Effector memory CD4-positive, alpha-beta T cell (primary cell): Measurements from ENCODE around the gene PDCD7.
"Not testable (repeated sequence)": the region's sequence is repeated elsewhere in the genome, so short reads cannot be mapped to it uniquely, and the experiment has no call there.

ENCODE experiments used
- DNase-seq, 3 donors: peaks; one replicate each; pipeline ENCODE4 v3.0.0-alpha.2; 2020
- H3K27ac ChIP-seq: 2 replicates; pipeline ENCODE4 v1.7.0; 2013; ENCODE audit warnings: mild to moderate bottlenecking, low read length, moderate library complexity; ENCODE audit not compliant: insufficient read depth, poor library complexity, severe bottlenecking
- H3K27me3 ChIP-seq: replicated peaks from 2 replicates; pipeline ENCODE4 v1.7.0; 2013; ENCODE audit warnings: mild to moderate bottlenecking, low read length; ENCODE audit not compliant: insufficient read depth, control insufficient read depth, poor library complexity, severe bottlenecking
- H3K36me3 ChIP-seq: 2 replicates; pipeline ENCODE4 v1.7.0; 2013; ENCODE audit warnings: mild to moderate bottlenecking, low read length, moderate library complexity; ENCODE audit not compliant: control insufficient read depth, insufficient read depth
- H3K4me1 ChIP-seq: 2 replicates; pipeline ENCODE4 v1.7.0; 2013; ENCODE audit warnings: low read length, mild to moderate bottlenecking; ENCODE audit not compliant: control insufficient read depth, insufficient read depth, poor library complexity, severe bottlenecking
- H3K4me3 ChIP-seq: 2 replicates; pipeline ENCODE4 v1.7.0; 2013; ENCODE audit warnings: low read length, low read depth, mild to moderate bottlenecking; ENCODE audit not compliant: insufficient read depth, poor library complexity, severe bottlenecking
- H3K9me3 ChIP-seq: 2 replicates; pipeline ENCODE4 v1.7.0; 2013; ENCODE audit warnings: mild to moderate bottlenecking, low read length, moderate library complexity; ENCODE audit not compliant: control insufficient read depth

The PDCD7 gene

GRCh38 chr15:65171428-65171827 lies 37.8 kb upstream of the PDCD7 start:
- no peak overlapping the region for H3K4me3 ChIP-seq
- no peaks in the 10 kb centered on the region for H3K4me1 ChIP-seq
- H3K27ac ChIP-seq = no peak overlapping the region
- H3K9me3 ChIP-seq = no peaks in the 10 kb centered on the region
- peaks cover 25% of the 10 kb centered on the region for H3K36me3 ChIP-seq
- H3K27me3 ChIP-seq = no peaks in the 10 kb centered on the region
- DNase-seq = no peak

GRCh38 chr15:65165875-65166274 lies 32.3 kb upstream of the PDCD7 start:
- Histone ChIP-seq H3K9me3 (no peaks in the 10 kb centered on the region), H3K4me1 (no peaks in the 10 kb centered on the region), H3K4me3 (no peak overlapping the region), H3K36me3 (peaks cover 26% of the 10 kb centered on the region), H3K27me3 (no peaks in the 10 kb centered on the region), H3K27ac (no peak overlapping the region)
- DNase-seq = no peak

- DNase-seq = no peak
- no peaks in the 10 kb centered on the region for H3K9me3 ChIP-seq
- no peak overlapping the region for H3K27ac ChIP-seq
- H3K36me3 ChIP-seq = peaks cover 26% of the 10 kb centered on the region
- no peak overlapping the region for H3K4me3 ChIP-seq
- H3K27me3 ChIP-seq = no peaks in the 10 kb centered on the region
- no peaks in the 10 kb centered on the region for H3K4me1 ChIP-seq
These were observed 30.5 kb upstream of the PDCD7 start for GRCh38 chr15:65164139-65164538.

GRCh38 chr15:65163041-65163440 lies 29.4 kb upstream of the PDCD7 start:
- peaks cover 36% of the 10 kb centered on the region for H3K36me3 ChIP-seq
- H3K4me3 ChIP-seq = no peak overlapping the region
- DNase-seq = no peak
- no peaks in the 10 kb centered on the region for H3K4me1 ChIP-seq
- no peaks in the 10 kb centered on the region for H3K9me3 ChIP-seq
- no peaks in the 10 kb centered on the region for H3K27me3 ChIP-seq
- no peak overlapping the region for H3K27ac ChIP-seq

- Histone ChIP-seq H3K9me3 (no peaks in the 10 kb centered on the region), H3K27ac (no peak overlapping the region), H3K27me3 (no peaks in the 10 kb centered on the region), H3K4me1 (no peaks in the 10 kb centered on the region), H3K36me3 (peaks cover 60% of the 10 kb centered on the region), H3K4me3 (no peak overlapping the region)
- no peak for DNase-seq
These were observed 23.1 kb upstream of the PDCD7 start for GRCh38 chr15:65156692-65157091.

GRCh38 chr15:65154720-65155119 lies 21.1 kb upstream of the PDCD7 start:
- no peak for DNase-seq
- H3K4me1 ChIP-seq = no peaks in the 10 kb centered on the region
- no peaks in the 10 kb centered on the region for H3K9me3 ChIP-seq
- no peaks in the 10 kb centered on the region for H3K27me3 ChIP-seq
- H3K27ac ChIP-seq = no peak overlapping the region
- H3K36me3 ChIP-seq = peaks cover 68% of the 10 kb centered on the region
- H3K4me3 ChIP-seq = no peak overlapping the region

GRCh38 chr15:65147902-65148301 lies 14.3 kb upstream of the PDCD7 start:
- H3K9me3 ChIP-seq = no peaks in the 10 kb centered on the region
- H3K36me3 ChIP-seq = peaks cover 14% of the 10 kb centered on the region
- H3K4me3 ChIP-seq = no peak overlapping the region
- no peaks in the 10 kb centered on the region for H3K4me1 ChIP-seq
- no peak overlapping the region for H3K27ac ChIP-seq
- no peaks in the 10 kb centered on the region for H3K27me3 ChIP-seq
- no peak for DNase-seq

GRCh38 chr15:65146438-65146837 lies 12.8 kb upstream of the PDCD7 start:
- Histone ChIP-seq H3K36me3 (peaks cover 12% of the 10 kb centered on the region), H3K4me1 (no peaks in the 10 kb centered on the region), H3K27me3 (no peaks in the 10 kb centered on the region), H3K9me3 (no peaks in the 10 kb centered on the region), H3K27ac (no peak overlapping the region), H3K4me3 (no peak overlapping the region)
- DNase-seq = no peak

GRCh38 chr15:65138631-65139030 lies 5.0 kb upstream of the PDCD7 start:
- H3K9me3 ChIP-seq, H3K36me3 ChIP-seq, DNase-seq, H3K27ac ChIP-seq, H3K4me3 ChIP-seq, H3K27me3 ChIP-seq, H3K4me1 ChIP-seq: not testable (repeated sequence)

- not testable (repeated sequence) for H3K27ac ChIP-seq, H3K4me1 ChIP-seq, DNase-seq, H3K9me3 ChIP-seq, H3K36me3 ChIP-seq, H3K4me3 ChIP-seq, H3K27me3 ChIP-seq
These were observed 4.3 kb upstream of the PDCD7 start for GRCh38 chr15:65137893-65138292.

GRCh38 chr15:65137089-65137488 lies 3.5 kb upstream of the PDCD7 start:
- peaks cover 11% of the 10 kb centered on the region for H3K4me1 ChIP-seq

More at GRCh38 chr15:65137089-65137488, 3.5 kb upstream of the PDCD7 start:
- H3K27me3 ChIP-seq, H3K36me3 ChIP-seq, DNase-seq, H3K4me3 ChIP-seq, H3K9me3 ChIP-seq, H3K27ac ChIP-seq: not testable (repeated sequence)
